NCI-H146 treated with DMSO at 0.1 percent for 48 hours (cell line): ENCODE measurements around the gene CAPN14.

Source experiments
- DNase-seq: peaks from one replicate; lab custom pipeline; 2025; ENCODE audit not compliant: unreplicated experiment; lab: John Stamatoyannopoulos, UW

CAPN14 gene

DNA sequence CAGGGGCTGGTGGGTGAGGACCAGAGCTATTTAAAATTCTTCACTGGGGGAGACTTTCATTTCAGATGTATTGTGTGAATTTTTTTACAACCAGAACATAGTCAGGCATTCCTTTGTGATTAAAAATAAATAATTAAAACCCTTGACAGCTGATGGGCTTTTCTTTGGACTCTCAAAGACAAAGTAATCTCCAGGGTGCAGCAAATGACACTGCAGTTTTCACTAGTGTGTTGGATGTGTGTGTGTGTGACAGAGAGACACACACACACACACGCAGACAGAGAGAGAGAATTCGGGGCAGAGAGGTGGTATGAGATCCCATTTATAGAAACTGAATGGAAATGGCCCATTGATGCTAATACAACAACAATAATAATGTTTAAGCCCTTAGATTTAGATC, 68.8 kb downstream of the CAPN14 start:
- DNase-seq: no peak

- DNase-seq: no peak
These were observed 69.7 kb downstream of the CAPN14 start for GRCh38 chr2:31147645-31148044.

DNA sequence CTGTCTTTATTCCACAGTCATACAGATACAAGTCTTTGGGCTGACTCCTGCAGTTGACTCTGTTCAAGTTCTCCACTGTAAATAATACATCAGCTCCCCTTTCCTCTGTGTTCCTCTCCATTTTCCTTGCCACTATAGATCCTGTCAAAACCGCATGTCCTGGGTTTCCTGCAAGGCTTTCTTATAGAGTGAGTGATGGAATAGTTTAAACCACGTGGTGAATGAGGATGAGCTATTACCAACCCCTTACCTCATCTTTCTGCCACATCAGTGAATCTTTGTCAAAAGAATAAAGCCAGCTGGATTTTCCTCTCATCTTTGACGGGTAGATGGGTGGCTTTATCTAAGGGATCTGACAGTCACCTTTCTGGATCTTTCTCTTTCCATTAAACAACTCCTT, 75.2 kb downstream of the CAPN14 start:
- no peak for DNase-seq

DNA sequence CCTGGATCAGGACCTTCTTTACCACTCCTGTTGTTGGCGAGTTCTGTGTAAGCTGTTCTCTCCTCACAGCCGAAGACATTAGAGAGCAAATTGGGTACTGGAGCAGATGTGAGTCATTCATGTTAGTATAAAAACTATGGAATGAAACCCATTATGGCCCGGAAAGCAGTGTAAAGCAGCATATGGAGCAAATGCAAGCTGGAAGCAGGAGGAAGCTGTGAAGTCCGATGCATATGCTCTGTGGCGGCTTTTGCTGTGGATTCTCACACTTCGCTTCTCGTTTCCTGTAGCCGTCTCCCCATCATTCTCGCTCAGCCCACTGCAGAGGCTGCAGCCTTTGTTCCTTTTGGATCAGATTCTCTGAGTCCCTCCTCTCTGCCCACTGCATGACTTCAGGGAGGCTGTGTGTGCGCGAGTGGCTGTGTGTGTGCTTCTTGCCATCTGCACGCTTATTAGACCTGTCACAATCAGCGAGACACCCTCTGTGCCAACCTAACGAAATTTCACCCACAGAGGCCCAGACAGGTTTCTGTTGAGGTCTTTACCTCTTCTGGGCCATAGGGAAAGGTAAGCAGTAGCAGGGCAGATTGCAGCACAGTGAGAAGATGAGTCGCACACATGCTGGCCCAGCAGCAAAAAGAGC, 75.8 kb downstream of the CAPN14 start:
- no peak for DNase-seq

DNA sequence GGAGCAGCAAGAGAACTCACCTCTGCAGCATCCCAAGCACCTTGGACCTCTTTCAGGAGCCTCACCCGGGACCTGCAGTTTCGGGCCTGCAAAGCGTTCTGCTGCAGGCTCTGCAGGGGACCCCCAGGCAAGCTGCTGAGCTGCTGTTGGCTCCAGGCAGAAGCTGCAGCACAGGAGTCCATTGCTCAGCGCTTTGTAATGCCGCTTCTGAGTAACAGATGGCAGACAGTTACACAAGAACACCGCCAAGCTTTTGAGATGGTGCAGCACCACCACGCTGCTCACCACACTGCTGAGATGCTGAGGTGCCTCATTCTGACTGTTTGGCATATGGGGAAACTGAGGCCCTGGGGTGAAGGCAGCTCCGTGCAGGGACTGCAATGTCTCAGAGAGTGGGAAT, 77.2 kb downstream of the CAPN14 start:
- no peak for DNase-seq

DNA sequence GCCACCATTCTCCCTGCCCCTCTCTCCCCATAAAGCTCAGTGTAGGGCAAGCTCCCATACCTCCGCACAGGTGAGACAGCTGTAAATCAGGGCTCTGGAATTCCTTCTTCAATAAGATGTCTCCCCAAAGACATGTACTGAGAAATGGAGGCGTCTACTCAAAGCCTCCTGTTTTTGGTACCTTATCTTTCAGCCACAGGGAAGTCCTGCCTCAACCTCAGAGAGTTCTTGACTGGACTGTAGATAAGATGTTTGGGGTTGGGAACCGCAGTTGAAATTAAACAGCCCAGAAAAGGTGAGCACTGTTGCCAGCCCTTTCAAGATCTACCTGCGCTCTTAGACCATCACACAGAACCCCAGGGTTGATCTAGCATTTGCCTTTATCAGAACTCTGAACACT, 77.6 kb downstream of the CAPN14 start:
- no peak for DNase-seq

DNA sequence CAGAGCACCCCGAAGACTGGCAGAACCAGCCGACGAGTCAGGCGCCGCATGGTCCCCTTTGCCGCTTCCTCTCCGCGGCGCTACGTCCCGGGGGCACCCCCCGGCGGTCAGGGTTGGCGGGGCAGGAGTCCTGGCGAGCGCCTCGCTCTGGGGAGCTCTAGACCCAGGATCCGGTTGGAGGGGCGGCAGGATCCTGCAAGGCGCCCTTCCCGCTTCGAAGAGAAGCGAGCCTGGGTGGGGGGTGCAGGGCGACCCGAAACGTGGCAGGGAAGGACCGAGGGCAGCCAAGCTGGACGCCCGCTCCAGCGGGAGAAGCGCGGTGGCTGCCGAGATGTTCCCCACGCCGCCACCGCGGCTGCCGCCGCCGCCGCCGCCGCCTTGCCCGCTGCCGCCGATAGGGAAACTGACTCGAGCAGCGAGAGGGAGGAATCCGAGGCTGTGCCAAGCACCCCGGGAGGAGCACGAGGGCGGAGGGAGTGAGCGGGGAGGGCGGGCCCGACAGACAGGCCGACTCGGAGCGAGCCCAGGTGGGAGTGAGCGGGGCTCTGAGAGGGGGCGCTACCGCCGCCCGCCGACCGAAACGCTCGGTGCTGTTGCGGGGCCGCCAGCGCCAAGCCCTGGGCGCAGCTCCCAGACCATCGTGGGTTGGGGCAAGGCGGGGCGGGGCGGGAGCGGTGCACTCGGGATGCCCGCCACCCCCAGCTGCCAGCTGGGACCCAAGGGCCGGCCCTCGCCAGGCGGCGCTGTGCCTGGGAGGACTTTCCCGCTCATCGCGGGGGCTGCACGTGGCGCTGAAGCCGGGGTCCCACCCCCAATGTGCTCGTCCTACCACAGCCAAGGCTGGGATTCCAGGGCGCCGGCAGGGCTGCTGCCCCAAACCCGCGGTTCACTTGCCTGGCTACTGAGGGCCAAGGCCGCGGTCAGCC, 79.0 kb downstream of the CAPN14 start, which contains the start of gene GALNT14:
TSS of gene GALNT14 (minus strand) at position 404 of the 926 bp plus-strand sequence. CDS start at position 50, 354 bp downstream.
- DNase-seq: no peak

GRCh38 chr2:31137211-31138036, 79.9 kb downstream of the CAPN14 start:
- DNase-seq: no peak

- no peak for DNase-seq
These were observed 80.6 kb downstream of the CAPN14 start for GRCh38 chr2:31136732-31137131.

- no peak for DNase-seq
These were observed 81.3 kb downstream of the CAPN14 start for GRCh38 chr2:31136000-31136399.

- DNase-seq: no peak
These were observed 82.8 kb downstream of the CAPN14 start for GRCh38 chr2:31134480-31134879.

- DNase-seq: no peak
These were observed 84.5 kb downstream of the CAPN14 start for GRCh38 chr2:31132786-31133185.

DNA sequence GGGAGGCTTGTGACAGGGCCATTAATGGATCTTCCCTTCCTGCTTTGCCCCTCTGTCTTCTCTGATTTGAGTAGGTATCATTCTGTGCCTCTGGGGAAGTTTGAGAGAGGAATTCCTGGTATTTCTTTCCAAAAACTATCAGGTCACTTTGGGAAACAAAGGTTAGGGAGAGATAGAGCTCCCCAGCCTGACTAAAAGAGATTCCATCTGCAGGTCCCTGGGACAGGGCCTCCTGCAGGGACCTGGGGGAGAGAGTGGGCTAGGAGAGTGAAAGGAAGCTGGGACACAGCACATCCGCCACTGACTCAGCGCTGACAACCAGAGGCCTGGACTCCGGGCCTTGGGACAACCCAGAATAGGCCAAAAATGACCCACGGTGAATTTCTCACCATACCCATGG, 85.4 kb downstream of the CAPN14 start:
- DNase-seq: no peak

GRCh38 chr2:31129375-31130171, 87.7 kb downstream of the CAPN14 start:
- DNase-seq: no peak

GRCh38 chr2:31127931-31128330, 89.4 kb downstream of the CAPN14 start:
- no peak for DNase-seq

DNA sequence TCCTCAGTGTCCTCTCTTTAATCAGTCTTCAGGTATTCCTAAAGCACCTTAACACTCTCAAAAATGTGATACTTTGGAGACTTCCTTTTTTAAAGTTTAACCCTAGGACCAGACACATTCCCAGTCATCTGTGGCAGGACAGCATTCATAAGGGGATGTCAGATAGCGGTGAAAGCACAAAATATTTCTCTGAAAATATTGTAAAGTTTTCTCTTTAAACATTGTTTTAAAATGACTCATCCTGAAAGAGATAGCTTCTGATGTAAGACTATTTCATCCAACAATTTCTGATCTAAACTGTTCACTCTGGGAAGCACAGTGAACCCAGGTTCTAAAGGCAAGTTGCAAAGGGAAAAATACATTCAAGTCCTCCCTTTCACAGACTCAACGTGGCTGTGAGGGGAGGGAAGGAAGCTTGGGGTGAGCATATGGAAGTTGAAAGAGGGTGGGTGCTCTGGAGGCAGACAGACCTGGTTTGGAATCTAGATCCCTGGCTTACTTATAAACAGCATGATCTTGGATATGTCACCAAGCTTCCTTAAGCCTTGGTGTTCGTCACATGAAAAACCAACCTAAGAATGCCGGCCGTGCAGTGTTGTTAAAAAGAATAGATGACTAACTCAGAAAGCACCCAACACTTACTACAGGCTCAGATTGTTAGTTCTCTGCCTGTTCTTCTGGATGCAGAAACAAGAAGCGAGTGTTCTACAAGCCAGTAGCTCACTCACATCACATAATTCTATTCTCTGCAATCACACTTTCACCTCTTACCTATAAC, 91.2 kb downstream of the CAPN14 start:
- DNase-seq: no peak

GRCh38 chr2:31124904-31125303, 92.4 kb downstream of the CAPN14 start:
- DNase-seq: no peak
